ENCODE measurements around the gene GREB1. TPM values are rescaled to one million over a fixed set of nuclear protein-coding genes. Genes with fewer than 3 reads are reported as not detected.
A peak's percentile ranks its signal among the peaks of the same experiment; 100 is the strongest.

Gene GREB1
- total and polyA plus RNA-seq, 2 experiments from 2014 or later: 12.0 to 35.0 TPM

- Mint-ChIP-seq H3K27me3 (ENCODE audit: insufficient read depth, low read depth, poor library complexity) (peaks cover 6% of the 10 kb centered on the region), H3K4me3 (no peak overlapping the region), H3K4me1 (peaks cover 37% of the 10 kb centered on the region), H3K36me3 (ENCODE audit: low read depth) (peaks cover 6% of the 10 kb centered on the region; the same call in 2 of the 3 replicates), H3K27ac (0 out of 2 replicates have a peak overlapping the region, but pooled peaks have one; percentile 1), H3K9me3 (peaks cover 4% of the 10 kb centered on the region; the same call in 1 of the 3 replicates)
- H3K36me3 ChIP-seq (ENCODE audit: insufficient read depth): no peaks in the 10 kb centered on the region
- H3K9me2 ChIP-seq (ENCODE audit: insufficient read depth): 0 out of 2 replicates have a peak, but pooled peaks cover 4% of the 10 kb centered on the region
- DNase-seq (ENCODE audit: low spot score) (no peak), ATAC-seq (no peak)
- no peaks in the 10 kb centered on the region for H3F3A ChIP-seq (replicated peaks; ENCODE audit: low read depth)
- H3K79me2 ChIP-seq (replicated peaks; ENCODE audit: insufficient read depth): peaks cover 36% of the 10 kb centered on the region
- H4K20me1 ChIP-seq (replicated peaks; ENCODE audit: insufficient read depth): peaks cover 21% of the 10 kb centered on the region
- no peaks in the 10 kb centered on the region for H3K27me3 ChIP-seq (ENCODE audit: insufficient read depth)
- no peak overlapping the region for H3K4me2 ChIP-seq
- H3K4me3 ChIP-seq: no peak overlapping the region
- no peak for TF ChIP-seq NANOG (IDR thresholded peaks at IDR 0.05; ENCODE audit: borderline replicate concordance)
- TF ChIP-seq EZH2phosphoT487 (IDR thresholded peaks at IDR 0.05; ENCODE audit: unreplicated experiment): no peak
- no peak for TF ChIP-seq CTCF (conservative IDR thresholded peaks at IDR 0.05; ENCODE audit: low read depth in 2 of 2)
- no peak for TF ChIP-seq ZNF462 (CRISPR knock-in tag; IDR thresholded peaks at IDR 0.05)
- no peak for TF ChIP-seq ZNF114 (CRISPR knock-in tag; IDR thresholded peaks at IDR 0.05)
- no peak for TF ChIP-seq STAT1 (IDR thresholded peaks at IDR 0.05; ENCODE audit: unreplicated experiment)
- no peak for TF ChIP-seq EZH2 (IDR thresholded peaks at IDR 0.05; ENCODE audit: low read depth, unreplicated experiment)
- TF ChIP-seq ETS1 (IDR thresholded peaks at IDR 0.05): no peak
- no peak for TF ChIP-seq JUNB (IDR thresholded peaks at IDR 0.05; ENCODE audit: unreplicated experiment)
- no peak for TF ChIP-seq POLR2AphosphoS5 (IDR thresholded peaks at IDR 0.05; ENCODE audit: low read depth)
- H3K27ac ChIP-seq (ENCODE audit: low read depth): no peak overlapping the region
- H3K4me1 ChIP-seq (ENCODE audit: insufficient read depth): peaks cover 23% of the 10 kb centered on the region
- H2AFZ ChIP-seq: no peak overlapping the region
Measured at GRCh38 chr2:11550901-11551568, 17.2 kb downstream of the GREB1 start.
